ENCODE results near the gene SYAP1.
"Not testable (repeated sequence)": the region's sequence is repeated elsewhere in the genome, so short reads cannot be mapped to it uniquely, and the experiment has no call there.

SYAP1 gene, protein sequence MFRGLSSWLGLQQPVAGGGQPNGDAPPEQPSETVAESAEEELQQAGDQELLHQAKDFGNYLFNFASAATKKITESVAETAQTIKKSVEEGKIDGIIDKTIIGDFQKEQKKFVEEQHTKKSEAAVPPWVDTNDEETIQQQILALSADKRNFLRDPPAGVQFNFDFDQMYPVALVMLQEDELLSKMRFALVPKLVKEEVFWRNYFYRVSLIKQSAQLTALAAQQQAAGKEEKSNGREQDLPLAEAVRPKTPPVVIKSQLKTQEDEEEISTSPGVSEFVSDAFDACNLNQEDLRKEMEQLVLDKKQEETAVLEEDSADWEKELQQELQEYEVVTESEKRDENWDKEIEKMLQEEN

DNA sequence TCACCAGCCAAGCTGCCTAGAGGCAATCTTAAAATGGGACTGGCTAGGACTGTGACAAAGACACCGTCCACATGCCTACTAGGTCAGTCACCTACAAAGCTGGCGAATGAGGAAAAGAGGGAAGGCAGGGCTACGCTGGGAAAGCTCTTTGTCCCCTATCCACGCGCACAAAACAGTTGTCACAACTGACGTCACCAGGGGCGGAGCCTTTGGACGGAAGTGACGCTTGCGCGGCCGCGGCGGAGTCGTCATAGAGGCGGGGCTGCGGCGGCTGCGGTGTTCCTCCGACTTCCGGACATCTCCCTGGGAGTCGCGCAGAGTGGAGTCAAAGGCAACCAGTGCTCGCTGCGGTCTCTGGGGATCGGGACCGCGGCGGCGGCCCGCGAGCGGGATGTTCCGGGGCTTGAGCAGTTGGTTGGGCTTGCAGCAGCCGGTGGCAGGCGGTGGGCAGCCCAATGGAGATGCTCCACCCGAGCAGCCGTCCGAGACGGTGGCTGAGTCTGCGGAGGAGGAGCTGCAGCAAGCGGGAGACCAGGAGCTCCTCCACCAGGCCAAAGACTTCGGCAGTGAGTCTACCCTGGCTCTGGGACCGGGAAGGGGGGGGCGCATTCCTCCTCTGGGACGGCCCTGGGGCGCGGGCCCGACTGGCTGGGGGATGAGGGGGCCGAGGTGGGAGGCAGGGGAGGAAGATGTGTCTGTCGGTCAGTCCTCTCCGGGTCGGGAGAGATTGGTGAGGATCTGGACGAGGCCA lies at the start of gene SYAP1:
Gene SYAP1, plus strand, starts transcription at position 279 of the 751 bp plus-strand sequence. Its CDS starts 113 bp downstream, at position 392.
- DNase-seq (ENCODE audit: low spot score) (peak; percentile 73), FAIRE-seq (no peak)

DNA sequence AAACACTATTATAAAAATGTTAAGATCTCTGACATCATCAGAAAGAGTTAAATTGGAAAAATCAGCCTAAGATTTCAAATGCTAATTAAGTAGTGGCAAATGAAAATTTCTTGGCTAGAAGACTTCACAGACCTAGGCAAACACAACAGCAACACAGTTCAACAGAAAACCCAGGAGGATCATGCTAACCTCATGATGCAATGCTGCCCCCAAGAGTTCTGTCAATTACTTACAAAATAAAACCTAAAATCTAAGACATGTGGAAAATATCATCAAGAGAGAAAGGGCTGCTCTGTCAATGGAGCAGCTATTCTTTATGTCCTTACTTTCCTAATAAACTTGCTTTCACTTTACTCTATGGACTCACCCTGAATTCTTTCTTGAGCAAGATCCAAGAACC lies 48.4 kb upstream of the SYAP1 start:
- FAIRE-seq: no peak
- DNase-seq (ENCODE audit: low spot score): no peak

GRCh38 chrX:16678689-16679088 lies 40.7 kb upstream of the SYAP1 start:
- no peak for DNase-seq (ENCODE audit: low spot score)
- no peak for FAIRE-seq

- FAIRE-seq: no peak
- DNase-seq (ENCODE audit: low spot score): no peak
Observed at GRCh38 chrX:16683007-16683664, 36.3 kb upstream of the SYAP1 start.

GRCh38 chrX:16687514-16687913 lies 31.9 kb upstream of the SYAP1 start:
- no peak for FAIRE-seq
- DNase-seq (ENCODE audit: low spot score): no peak

DNA sequence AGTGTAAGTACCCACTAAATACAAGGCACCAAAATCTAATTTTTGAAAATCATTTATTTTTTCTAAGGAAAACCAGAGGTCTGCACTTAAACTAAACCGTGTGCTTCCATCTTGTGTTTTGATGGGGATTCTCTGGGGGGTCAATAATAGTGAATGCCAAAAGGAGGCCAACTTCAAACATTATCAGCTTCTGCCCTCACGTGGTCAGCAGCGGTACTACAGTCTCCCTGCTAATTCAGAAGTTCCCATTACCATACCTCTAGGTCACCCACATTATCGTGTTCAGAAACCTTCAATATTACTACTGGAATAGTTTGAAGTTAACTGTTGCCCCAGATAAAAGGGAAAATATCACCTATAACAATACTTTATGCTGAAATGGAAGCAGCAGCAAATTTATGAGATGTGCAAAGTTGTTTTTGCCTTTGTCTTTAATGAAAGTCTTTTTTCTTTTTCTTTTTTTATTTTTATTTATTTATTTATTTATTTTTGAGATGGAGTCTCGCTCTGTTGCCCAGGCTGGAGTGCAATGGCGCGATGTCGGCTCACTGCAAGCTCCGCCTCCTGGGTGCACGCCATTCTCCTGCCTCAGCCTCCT lies 24.2 kb upstream of the SYAP1 start:
- FAIRE-seq: no peak
- DNase-seq (ENCODE audit: low spot score): peak; percentile 5

DNA sequence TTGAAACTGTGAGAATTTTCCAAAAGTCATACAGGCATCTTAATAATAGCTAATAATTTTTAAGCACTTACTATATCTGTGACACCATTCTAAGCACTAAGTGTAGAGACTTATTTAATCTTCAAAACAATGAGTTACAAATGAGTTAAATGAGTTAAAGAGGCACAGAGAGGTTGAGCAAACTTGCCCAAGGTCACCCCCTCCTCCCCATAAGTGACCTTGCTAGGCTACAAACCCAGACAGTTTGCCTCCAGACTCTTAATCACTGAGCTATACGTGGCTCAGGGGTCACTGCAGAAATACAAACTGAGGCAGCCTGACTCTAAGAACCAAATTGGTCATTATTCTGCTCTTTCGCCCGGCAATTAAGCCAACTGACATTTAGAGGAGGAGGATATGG lies 22.5 kb upstream of the SYAP1 start:
- FAIRE-seq (no peak), DNase-seq (ENCODE audit: low spot score) (no peak)

DNA sequence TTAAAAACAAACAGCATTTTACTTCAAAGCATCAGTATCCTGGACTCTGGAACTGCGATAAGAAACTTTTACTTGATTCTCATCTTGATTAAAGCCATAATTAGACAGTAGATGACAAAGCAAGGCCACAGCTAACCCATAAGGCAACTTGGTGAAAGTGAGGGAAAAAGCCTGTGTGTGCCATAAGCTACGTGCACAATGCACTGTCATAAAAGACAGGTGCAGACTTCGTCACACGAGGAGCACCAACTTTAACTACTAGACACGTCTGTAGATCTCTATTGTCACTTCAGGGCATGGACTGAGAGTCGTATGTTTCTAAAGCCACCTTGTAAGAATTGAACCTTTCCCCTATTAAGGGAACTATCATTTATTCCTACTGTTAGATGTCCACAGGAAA lies 20.0 kb upstream of the SYAP1 start:
- no peak for FAIRE-seq

GRCh38 chrX:16700734-16701133 lies 18.7 kb upstream of the SYAP1 start:
- FAIRE-seq (no peak), DNase-seq (ENCODE audit: low spot score) (no peak)

More for the DNA sequence above, 20.0 kb upstream of the SYAP1 start:
- no peak for DNase-seq (ENCODE audit: low spot score)

GRCh38 chrX:16702700-16703599 lies 16.5 kb upstream of the SYAP1 start:
- DNase-seq (ENCODE audit: low spot score) (no peak), FAIRE-seq (no peak)

DNA sequence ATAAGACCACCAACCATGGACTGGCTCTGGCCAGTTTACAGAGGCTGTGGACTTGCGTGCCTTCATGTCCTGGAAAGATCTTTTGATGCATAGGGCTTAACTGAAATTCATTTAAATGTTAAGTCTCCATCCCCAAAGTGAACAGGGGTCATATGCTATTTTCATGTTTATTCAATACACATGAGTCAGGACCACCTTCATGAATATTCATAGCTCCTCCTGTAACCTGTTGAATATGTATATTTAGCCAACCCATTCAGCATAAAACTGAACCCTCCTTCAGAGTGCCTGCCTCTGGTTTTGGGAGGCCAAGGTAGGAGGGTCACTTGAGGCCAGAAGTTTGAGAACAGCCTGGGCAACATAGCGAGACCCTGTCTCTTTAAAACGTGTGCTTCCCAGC lies 14.0 kb upstream of the SYAP1 start:
- DNase-seq (ENCODE audit: low spot score) (no peak), FAIRE-seq (no peak)

GRCh38 chrX:16708016-16708415 lies 11.4 kb upstream of the SYAP1 start:
- DNase-seq (ENCODE audit: low spot score): no peak
- FAIRE-seq: no peak

- DNase-seq (ENCODE audit: low spot score): no peak
Observed at GRCh38 chrX:16711219-16711811, 8.1 kb upstream of the SYAP1 start.

GRCh38 chrX:16711893-16712547 lies 7.4 kb upstream of the SYAP1 start:
- DNase-seq (ENCODE audit: low spot score): peak; percentile 3
- no peak for FAIRE-seq

More at GRCh38 chrX:16711219-16711811, 8.1 kb upstream of the SYAP1 start:
- FAIRE-seq: no peak

GRCh38 chrX:16712548-16713155 lies 6.8 kb upstream of the SYAP1 start, which contains the start of gene CTPS2:
Gene CTPS2 (minus strand): TSS chrX:16712669. CDS start chrX:16702902, 9,767 bp downstream.
- DNase-seq (ENCODE audit: low spot score): peak; percentile 52
- FAIRE-seq: no peak

DNA sequence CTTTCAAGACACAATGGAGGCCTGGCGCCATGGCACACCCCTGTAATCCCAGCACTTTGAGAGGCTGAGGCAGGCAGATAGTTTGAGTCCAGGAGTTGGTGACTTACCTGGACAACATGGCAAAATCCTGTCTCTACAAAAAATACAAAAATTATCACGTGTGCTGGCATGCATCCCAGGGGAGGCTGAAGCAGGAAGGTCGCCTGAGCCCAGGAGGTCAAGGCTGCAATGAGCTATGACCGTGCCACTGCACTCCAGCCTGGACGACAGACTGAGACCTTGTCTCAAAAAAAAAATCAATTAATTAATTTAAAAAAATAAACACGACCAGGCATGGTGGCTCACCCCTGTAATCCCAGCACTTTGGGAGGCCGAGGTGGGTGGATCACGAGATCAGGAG lies 4.9 kb upstream of the SYAP1 start:
- no peak for DNase-seq (ENCODE audit: low spot score)
- FAIRE-seq: no peak

DNA sequence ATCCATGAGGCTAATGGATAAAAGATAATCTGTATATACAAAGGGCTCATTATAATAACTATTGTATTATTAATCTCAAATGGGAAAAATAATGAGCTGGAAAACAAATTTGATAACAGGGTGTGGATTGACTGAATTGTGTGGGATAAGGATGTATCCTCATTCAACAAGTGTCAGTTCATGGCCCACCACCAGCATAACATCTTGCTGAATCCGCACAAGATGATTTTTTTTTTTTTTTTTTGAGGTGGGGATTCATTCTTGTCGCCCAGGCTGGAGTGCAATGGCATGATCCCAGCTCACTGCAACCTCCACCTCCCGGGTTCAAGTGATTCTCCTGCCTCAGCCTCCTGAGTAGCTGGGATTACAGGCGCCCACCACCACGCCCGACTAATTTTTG lies 3.8 kb upstream of the SYAP1 start:
- not testable (repeated sequence) for FAIRE-seq; DNase-seq (ENCODE audit: low spot score)

- FAIRE-seq: not testable (repeated sequence)
Observed at GRCh38 chrX:16716451-16716850, 3.0 kb upstream of the SYAP1 start.

GRCh38 chrX:16718824-16719333 lies 533 bp upstream of the SYAP1 start:
- no peak for DNase-seq (ENCODE audit: low spot score)
- no peak for FAIRE-seq

More at GRCh38 chrX:16716451-16716850, 3.0 kb upstream of the SYAP1 start:
- not testable (repeated sequence) for DNase-seq (ENCODE audit: low spot score)
